H1 (cell line): ENCODE measurements around the gene NEURL1B. TPM values are rescaled to one million over a fixed set of nuclear protein-coding genes. Genes with fewer than 3 reads are reported as not detected.

ENCODE experiments used
- CTCF ChIA-PET: fragments of 300-600 bp; sonication (Branson Sonifier 250); formaldehyde crosslinking; loops from one replicate; lab custom pipeline; 2021; ENCODE audit not compliant: partially characterized antibody; lab: Charles Lee
- POLR2A ChIA-PET: fragments of 300-600 bp; sonication (Branson Sonifier 250); formaldehyde crosslinking; loops from one replicate; lab custom pipeline; 2021; ENCODE audit warnings: inconsistent platforms; ENCODE audit not compliant: partially characterized antibody; lab: Charles Lee
- DNase-seq, 2 experiments: peaks; one replicate each; pipeline versions ENCODE4 v3.0.0 to v3.0.0-alpha.2; 2010 to 2022; ENCODE audit warnings: low spot score in 2 of 2, low read depth in 1 of 2, mixed read lengths in 1 of 2
- FAIRE-seq: peaks from 2 replicates; lab custom pipeline; 2011; peaks lifted over from hg19 to GRCh38; lab: Jason Lieb, UNC
- H2AFZ ChIP-seq: 2 replicates; pipeline ENCODE4 v1.8.1; 2012; ENCODE audit warnings: low read length, inconsistent platforms
- H2AK5ac ChIP-seq: 2 replicates; pipeline ENCODE4 v1.6.1; 2013; ENCODE audit warnings: low read depth, low read length
- H2BK120ac ChIP-seq: replicated peaks from 2 replicates; pipeline ENCODE3; 2013; ENCODE audit warnings: low read depth, low read length, inconsistent platforms
- H2BK12ac ChIP-seq: 2 replicates; pipeline ENCODE4 v1.6.1; 2013; ENCODE audit warnings: low read depth, low read length
- H2BK15ac ChIP-seq: 2 replicates; pipeline ENCODE4 v1.6.1; 2013; ENCODE audit warnings: low read length
- H2BK20ac ChIP-seq: 2 replicates; pipeline ENCODE4 v1.6.1; 2013; ENCODE audit warnings: low read length
- H2BK5ac ChIP-seq: 2 replicates; pipeline ENCODE4 v1.6.1; 2013; ENCODE audit warnings: low read depth, low read length
- H3K14ac ChIP-seq: 2 replicates; pipeline ENCODE4 v1.6.1; 2013; ENCODE audit warnings: inconsistent platforms; ENCODE audit not compliant: insufficient read length
- H3K18ac ChIP-seq: 2 replicates; pipeline ENCODE4 v1.6.1; 2013; ENCODE audit warnings: low read length; ENCODE audit errors: extremely low read depth
- H3K23ac ChIP-seq: 2 replicates; pipeline ENCODE4 v1.6.1; 2013; ENCODE audit warnings: inconsistent platforms; ENCODE audit not compliant: insufficient read length
- H3K23me2 ChIP-seq: 2 replicates; pipeline ENCODE4 v1.6.1; 2013; ENCODE audit warnings: low read depth, low read length
- H3K27ac ChIP-seq: 2 replicates; pipeline ENCODE4 v1.6.1; 2011; ENCODE audit warnings: low read depth, low read length, inconsistent platforms
- H3K27me3 ChIP-seq, 4 experiments: replicated peaks in 1 of 4; 1 replicate in 1 of 4; 2 replicates in 3 of 4; pipeline versions ENCODE4 v1.6.1 to v1.8.1; 2011 to 2013; ENCODE audit warnings: low read length in 3 of 4, mild to moderate bottlenecking in 3 of 4, inconsistent platforms in 2 of 4, mixed read lengths in 2 of 4, moderate library complexity in 1 of 4; ENCODE audit not compliant: control insufficient read depth in 3 of 4, insufficient read depth in 3 of 4; ENCODE audit errors: extremely low read depth in 1 of 4
- H3K36me3 ChIP-seq, 4 experiments: 2 replicates each; pipeline versions ENCODE4 v1.6.1 to v1.8.1; 2011 to 2013; ENCODE audit warnings: mild to moderate bottlenecking in 4 of 4, low read length in 3 of 4, moderate library complexity in 2 of 4, control low read depth in 1 of 4, inconsistent platforms in 1 of 4; ENCODE audit not compliant: insufficient read depth in 4 of 4, control insufficient read depth in 2 of 4
- H3K4ac ChIP-seq: replicated peaks from 2 replicates; pipeline ENCODE3; 2013; ENCODE audit warnings: low read length, low read depth, mixed read lengths, inconsistent platforms; ENCODE audit not compliant: insufficient read length
- H3K4me1 ChIP-seq, 4 experiments: replicated peaks in 1 of 4; 1 replicate in 1 of 4; 2 replicates in 3 of 4; pipeline versions ENCODE4 v1.6.1 to v1.8.1; 2011 to 2013; ENCODE audit warnings: low read length in 3 of 4, inconsistent platforms in 2 of 4, mixed read lengths in 1 of 4; ENCODE audit not compliant: insufficient read depth in 4 of 4, control insufficient read depth in 3 of 4
- H3K4me2 ChIP-seq, 2 experiments: 2 replicates each; pipeline versions ENCODE4 v1.6.1 to v1.8.1; 2011 to 2013; ENCODE audit warnings: low read depth in 2 of 2, low read length in 2 of 2, control low read depth in 1 of 2, inconsistent platforms in 1 of 2, mild to moderate bottlenecking in 1 of 2; ENCODE audit not compliant: insufficient read depth in 1 of 2
- H3K4me3 ChIP-seq, 4 experiments: fragments of 200-600, 300-600 bp in 1 of 4; sonication (generic), shearing (Covaris generic), sonication (Bioruptor Twin) in 1 of 4; 2 replicates each; pipeline versions ENCODE4 v1.5.1 to v1.8.1; 2011 to 2016; ENCODE audit warnings: low read length in 4 of 4, low read depth in 3 of 4, control low read depth in 2 of 4, inconsistent platforms in 2 of 4, mild to moderate bottlenecking in 2 of 4, mixed read lengths in 1 of 4, moderate library complexity in 1 of 4; ENCODE audit not compliant: insufficient read depth in 2 of 4; ENCODE audit errors: extremely low read depth in 1 of 4
- H3K56ac ChIP-seq: replicated peaks from 2 replicates; pipeline ENCODE3; 2013; ENCODE audit warnings: low read depth, mild to moderate bottlenecking, mixed read lengths, low read length, inconsistent platforms; ENCODE audit not compliant: insufficient read length
- H3K79me1 ChIP-seq: 2 replicates; pipeline ENCODE4 v1.6.1; 2013; ENCODE audit warnings: low read depth, low read length, control low read depth
- H3K79me2 ChIP-seq, 2 experiments: 2 replicates each; pipeline versions ENCODE4 v1.6.1 to v1.8.1; 2012 to 2013; ENCODE audit warnings: low read length in 2 of 2, mild to moderate bottlenecking in 2 of 2, inconsistent platforms in 1 of 2; ENCODE audit not compliant: insufficient read depth in 2 of 2, control insufficient read depth in 1 of 2
- H3K9ac ChIP-seq, 4 experiments: replicated peaks in 1 of 4; 1 replicate in 1 of 4; 2 replicates in 3 of 4; pipeline versions ENCODE4 v1.6.1 to v1.8.1; 2011 to 2013; ENCODE audit warnings: low read depth in 3 of 4, low read length in 3 of 4, control low read depth in 2 of 4, mild to moderate bottlenecking in 2 of 4, moderate library complexity in 2 of 4, inconsistent platforms in 1 of 4; ENCODE audit errors: extremely low read depth in 1 of 4
- H3K9me3 ChIP-seq, 2 experiments: 2 replicates each; pipeline versions ENCODE4 v1.6.1 to v1.8.1; 2012 to 2013; ENCODE audit warnings: mild to moderate bottlenecking in 2 of 2, moderate library complexity in 2 of 2, control low read depth in 1 of 2, inconsistent platforms in 1 of 2, low read depth in 1 of 2, low read length in 1 of 2, mixed read lengths in 1 of 2; ENCODE audit not compliant: insufficient read depth in 2 of 2
- H4K20me1 ChIP-seq, 2 experiments: replicated peaks in 1 of 2; 2 replicates each; pipeline versions ENCODE3 to v1.8.1; 2011 to 2013; ENCODE audit warnings: inconsistent platforms in 2 of 2, low read length in 2 of 2, mild to moderate bottlenecking in 1 of 2; ENCODE audit not compliant: insufficient read depth in 2 of 2, control insufficient read depth in 1 of 2
- H4K5ac ChIP-seq: 2 replicates; pipeline ENCODE4 v1.6.1; 2013; ENCODE audit warnings: low read length, low read depth, mixed read lengths, inconsistent platforms; ENCODE audit not compliant: insufficient read length
- H4K8ac ChIP-seq: 2 replicates; pipeline ENCODE4 v1.8.0; 2013; ENCODE audit warnings: mild to moderate bottlenecking, moderate library complexity, low read length, inconsistent platforms; ENCODE audit not compliant: insufficient read depth; ENCODE audit errors: extremely low read depth
- H4K91ac ChIP-seq: replicated peaks from 2 replicates; pipeline ENCODE3; 2013; ENCODE audit warnings: low read length, mixed read lengths, inconsistent platforms; ENCODE audit not compliant: insufficient read length
- CHD2 ChIP-seq: IDR thresholded peaks from 2 replicates; pipeline ENCODE4 v1.6.1; 2012; ENCODE audit warnings: low read length, improper control_type of control experiment
- GTF2F1 ChIP-seq: IDR thresholded peaks from 2 replicates; pipeline ENCODE4 v1.6.1; 2012; ENCODE audit warnings: low read depth, low read length, improper control_type of control experiment, borderline replicate concordance
- HDAC2 ChIP-seq, 2 experiments: fragments of 300-600 bp in 1 of 2; sonication (generic) in 1 of 2; IDR thresholded peaks; 2 replicates each; pipeline ENCODE4 v1.6.1; 2011 to 2012; ENCODE audit warnings: low read depth in 2 of 2, low read length in 2 of 2, mild to moderate bottlenecking in 2 of 2, moderate library complexity in 2 of 2, borderline replicate concordance in 1 of 2, inconsistent platforms in 1 of 2
- KDM4A ChIP-seq: IDR thresholded peaks from one replicate; pipeline ENCODE4 v1.7.1; 2012; ENCODE audit warnings: low read depth, mild to moderate bottlenecking, moderate library complexity, low read length, inconsistent platforms; ENCODE audit not compliant: severe bottlenecking
- POU5F1 ChIP-seq: IDR thresholded peaks from 2 replicates; pipeline ENCODE4 v1.6.1; 2011; ENCODE audit warnings: low read depth, mild to moderate bottlenecking, low read length, moderate library complexity
- RAD21 ChIP-seq, 2 experiments: IDR thresholded peaks in 1 of 2; conservative IDR thresholded peaks in 1 of 2; 2 replicates each; pipeline ENCODE4 v1.6.1; 2011; ENCODE audit warnings: low read depth in 2 of 2, low read length in 2 of 2, improper control_type of control experiment in 1 of 2, inconsistent platforms in 1 of 2, mild to moderate bottlenecking in 1 of 2, moderate library complexity in 1 of 2
- RNF2 ChIP-seq: fragments of 200-900, 300-1000 bp; sonication (generic); IDR thresholded peaks from 2 replicates; pipeline ENCODE4 v1.7.1; 2016; ENCODE audit warnings: borderline replicate concordance, low read depth, mild to moderate bottlenecking, antibody characterized with exemption, low read length; ENCODE audit not compliant: poor library complexity, severe bottlenecking; ENCODE audit errors: missing control alignments
- SIRT6 ChIP-seq: IDR thresholded peaks from one replicate; pipeline ENCODE4 v1.7.1; 2012; ENCODE audit warnings: low read length, inconsistent platforms
- WGBS, 2 experiments: shearing (Covaris generic) in 1 of 2; methylation state at CpG; one replicate each; pipeline versions ENCODE4 v1.1.6 to v1.1.7; 2013 to 2015; ENCODE audit warnings: low lambda C conversion rate in 2 of 2, mixed read lengths in 2 of 2, inconsistent platforms in 1 of 2, low coverage in 1 of 2, missing lambda C conversion rate in 1 of 2; ENCODE audit not compliant: insufficient replicate concordance in 2 of 2, insufficient coverage in 1 of 2, insufficient read length in 1 of 2; ENCODE audit errors: extremely low coverage in 1 of 2, missing lambda C conversion rate in 1 of 2; 5-methylcytosine and 5-hydroxymethylcytosine counted together
- polyA plus RNA-seq, 7 experiments: library from polyadenylated mRNA; depleted of rRNA in 3 of 7; stranded (reverse) in 5 of 7; unstranded in 2 of 7; fragments of >200 nt in 5 of 7; fragments of 200-250 nt in 2 of 7; gene quantifications; 1 replicate in 5 of 7; 2 replicates in 1 of 7; 4 replicates in 1 of 7; pipeline versions ENCODE4 v1.2.1 to v1.2.3, GENCODE V29; 2011 to 2013; ENCODE audit warnings: missing spikeins in 2 of 7, mixed read lengths in 2 of 7
- total RNA-seq: library from RNA; stranded (reverse); fragmentation: NEBNext Ultra II Directional; extraction: Animal tissue kit (Norgen Biotek cat#: 25700); gene quantifications from 2 replicates; pipeline ENCODE4 v1.2.1, GENCODE V29; 2021
- TF ChIP-seq, protein P1 (sequence below): IDR thresholded peaks from 2 replicates; pipeline ENCODE4 v1.6.1; 2011; ENCODE audit warnings: low read length, improper control_type of control experiment

The NEURL1B gene
- total and polyA plus RNA-seq, 2 of the 8 experiments (the other 6 are each of a cell fraction or from before 2014, with no cell fraction given), result 3.3 to 6.1 TPM

DNA sequence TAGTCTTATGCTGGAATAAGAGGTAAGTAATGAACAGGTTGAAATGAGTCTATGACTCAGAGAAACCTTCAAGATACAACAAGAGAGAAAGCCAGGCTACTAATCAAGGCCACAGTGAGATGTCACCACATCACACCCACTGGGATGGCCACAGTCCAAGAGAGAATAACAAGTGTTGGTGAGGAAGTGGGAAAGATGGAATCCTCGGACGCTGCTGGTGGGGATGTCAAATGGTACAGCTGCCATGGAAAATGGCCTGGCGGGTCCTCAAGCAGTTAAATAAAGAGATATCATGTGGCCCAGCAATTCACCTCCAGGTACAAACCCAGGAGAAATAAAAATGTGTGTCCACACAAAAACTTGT is 41.9 kb upstream of the NEURL1B start:
- no peak overlapping the region for H3K14ac ChIP-seq
- no peaks in the 10 kb centered on the region for H3K9me3 ChIP-seq
- H4K20me1 ChIP-seq, result peaks cover 0 to 11% of the 10 kb centered on the region in 2 experiments
- H2BK120ac ChIP-seq, result no peak overlapping the region
- no peak overlapping the region for H3K27ac ChIP-seq
- no peak overlapping the region for H4K91ac ChIP-seq
- no peak overlapping the region for H3K56ac ChIP-seq
- H2BK15ac ChIP-seq, result no peak overlapping the region
- H2AK5ac ChIP-seq, result no peak overlapping the region
- no peak overlapping the region for H3K4me3 ChIP-seq
- no peak for FAIRE-seq
- peaks cover 9% of the 10 kb centered on the region; the same call in 1 of the 2 replicates for H3K23me2 ChIP-seq
- H2BK20ac ChIP-seq, result no peak overlapping the region
- no peak overlapping the region for H3K4ac ChIP-seq
- ChIA-PET CTCF (interaction anchor here (1.2 to 1.4 kb wide), 2 partner anchors 13 to 15 kb away, joined by 3 read pairs; no protein-coding TSS in a partner anchor), POLR2A (no interaction called here)
- H3K9ac ChIP-seq, result no peak overlapping the region
- H3K18ac ChIP-seq, result no peak overlapping the region
- no peak overlapping the region for H3K23ac ChIP-seq
- H3K79me2 ChIP-seq, result no peaks in the 10 kb centered on the region
- no peak overlapping the region for H2AFZ ChIP-seq
- TF ChIP-seq CHD2, result no peak
- TF ChIP-seq KDM4A, result no peak
- TF ChIP-seq RAD21 (IDR thresholded peaks at IDR 0.05 in 1 of 2, conservative IDR thresholded peaks at IDR 0.05 in 1 of 2; ENCODE audit: low read depth in 2 of 2, low read length in 2 of 2), result no peak
- no peak for TF ChIP-seq POU5F1
- TF ChIP-seq, protein P1, sequence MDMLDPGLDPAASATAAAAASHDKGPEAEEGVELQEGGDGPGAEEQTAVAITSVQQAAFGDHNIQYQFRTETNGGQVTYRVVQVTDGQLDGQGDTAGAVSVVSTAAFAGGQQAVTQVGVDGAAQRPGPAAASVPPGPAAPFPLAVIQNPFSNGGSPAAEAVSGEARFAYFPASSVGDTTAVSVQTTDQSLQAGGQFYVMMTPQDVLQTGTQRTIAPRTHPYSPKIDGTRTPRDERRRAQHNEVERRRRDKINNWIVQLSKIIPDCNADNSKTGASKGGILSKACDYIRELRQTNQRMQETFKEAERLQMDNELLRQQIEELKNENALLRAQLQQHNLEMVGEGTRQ, result no peak
- TF ChIP-seq GTF2F1, result no peak
- no peak for TF ChIP-seq HDAC2 (IDR thresholded peaks at IDR 0.05; ENCODE audit: borderline replicate concordance in 1 of 2, low read depth in 2 of 2, low read length in 2 of 2)
- TF ChIP-seq SIRT6, result no peak
- no peak for TF ChIP-seq RNF2
- no peak overlapping the region for H2BK12ac ChIP-seq
- H3K27me3 ChIP-seq, result peaks cover 0 to 2% (median 0%) of the 10 kb centered on the region in 4 experiments; a peak in 2 of 7 replicates
- H2BK5ac ChIP-seq, result no peak overlapping the region
- H3K4me2 ChIP-seq, result no peak overlapping the region
- H3K36me3 ChIP-seq, result no peaks in the 10 kb centered on the region
- no peak for DNase-seq
- no peaks in the 10 kb centered on the region; the same call in 1 of the 2 replicates for H3K79me1 ChIP-seq
- H4K8ac ChIP-seq, result no peak overlapping the region
- WGBS, 2 experiments, result 90% methylated on average over 3 of the region's 3 CpGs; no CpG with 5 or more reads in 1 of the 2 experiments
- peaks cover 0 to 12% (median 3%) of the 10 kb centered on the region in 4 experiments; a peak in 3 of 7 replicates for H3K4me1 ChIP-seq
- H4K5ac ChIP-seq, result no peak overlapping the region
